Hepatocyte (in vitro differentiated cells): ENCODE measurements around the gene TERF2IP.

Experiments used
- CTCF ChIP-seq: fragments of 200-600 bp; sonication (generic); IDR thresholded peaks from 2 replicates; pipeline ENCODE4 v1.5.1; 2016; ENCODE audit warnings: antibody characterized with exemption, mild to moderate bottlenecking; ENCODE audit not compliant: poor library complexity
- EZH2 ChIP-seq: fragments of 200-600 bp; sonication (generic); IDR thresholded peaks from 2 replicates; pipeline ENCODE4 v1.6.1; 2016; ENCODE audit warnings: antibody characterized with exemption, mild to moderate bottlenecking, borderline replicate concordance

- TF ChIP-seq CTCF = no peak
- TF ChIP-seq EZH2 = no peak
These were observed 471 bp upstream of the TERF2IP start for GRCh38 chr16:75647112-75647491.
